CD8-positive, alpha-beta memory T cell (primary cell): ENCODE data around the gene GJB2. TPM values are rescaled to one million over a fixed set of nuclear protein-coding genes. Genes with fewer than 3 reads are reported as not detected.

Source experiments
- CTCF ChIA-PET: fragments of 350-600 bp; sonication (Branson Sonifier 250); formaldehyde crosslinking; loops from one replicate; lab custom pipeline; 2021; ENCODE audit warnings: antibody characterized with exemption; lab: Charles Lee
- POLR2A ChIA-PET: fragments of 350-600 bp; sonication (Branson Sonifier 250); formaldehyde crosslinking; loops from one replicate; lab custom pipeline; 2021; ENCODE audit warnings: antibody characterized with exemption; lab: Charles Lee
- DNase-seq, 5 donors: peaks; one replicate each; pipeline versions ENCODE4 v3.0.0 to v3.0.0-alpha.2; 2020 to 2022; ENCODE audit warnings: mixed read lengths in 1 of 5
- H3K27ac ChIP-seq: one replicate; pipeline ENCODE4 v1.7.0; 2013; ENCODE audit warnings: low read depth, mild to moderate bottlenecking, low read length, moderate library complexity
- H3K27me3 ChIP-seq: 2 replicates; pipeline ENCODE4 v1.7.0; 2013; ENCODE audit warnings: low read length, mild to moderate bottlenecking; ENCODE audit not compliant: insufficient read depth, poor library complexity, severe bottlenecking
- H3K36me3 ChIP-seq: 2 replicates; pipeline ENCODE4 v1.7.0; 2013; ENCODE audit warnings: mild to moderate bottlenecking, low read length, moderate library complexity; ENCODE audit not compliant: insufficient read depth
- H3K4me1 ChIP-seq: 2 replicates; pipeline ENCODE4 v1.7.0; 2013; ENCODE audit warnings: mild to moderate bottlenecking, low read length, moderate library complexity; ENCODE audit not compliant: insufficient read depth
- H3K4me3 ChIP-seq: 2 replicates; pipeline ENCODE4 v1.7.0; 2013; ENCODE audit warnings: mild to moderate bottlenecking, low read length
- H3K9me3 ChIP-seq: 2 replicates; pipeline ENCODE4 v1.7.0; 2013; ENCODE audit warnings: mild to moderate bottlenecking, low read length
- H3K27ac Mint-ChIP-seq, 8 donors: one replicate each; pipeline ENCODE4 v1.8.0; 2020 to 2021; ENCODE audit warnings: mixed read lengths in 8 of 8, mild to moderate bottlenecking in 6 of 8, inconsistent platforms in 3 of 8, moderate library complexity in 3 of 8
- H3K27me3 Mint-ChIP-seq, 2 donors: one replicate each; pipeline ENCODE4 v1.8.0; 2020 to 2021; ENCODE audit warnings: mixed read lengths in 2 of 2, mild to moderate bottlenecking in 1 of 2, moderate library complexity in 1 of 2
- H3K36me3 Mint-ChIP-seq, 3 donors: one replicate each; pipeline ENCODE4 v1.8.0; 2020 to 2021; ENCODE audit warnings: mixed read lengths in 3 of 3, inconsistent platforms in 1 of 3, mild to moderate bottlenecking in 1 of 3
- H3K4me1 Mint-ChIP-seq, 3 donors: one replicate each; pipeline ENCODE4 v1.8.0; 2020 to 2021; ENCODE audit warnings: mixed read lengths in 3 of 3, inconsistent platforms in 1 of 3, mild to moderate bottlenecking in 1 of 3
- H3K4me3 Mint-ChIP-seq, 7 donors: one replicate each; pipeline ENCODE4 v1.8.0; 2020 to 2021; ENCODE audit warnings: mixed read lengths in 7 of 7, mild to moderate bottlenecking in 6 of 7, moderate library complexity in 4 of 7, inconsistent platforms in 2 of 7
- H3K9me3 Mint-ChIP-seq, 5 donors: one replicate each; pipeline ENCODE4 v1.8.0; 2020 to 2022; ENCODE audit warnings: mixed read lengths in 5 of 5, mild to moderate bottlenecking in 3 of 5, moderate library complexity in 2 of 5, inconsistent platforms in 1 of 5
- polyA plus RNA-seq: library from polyadenylated mRNA; unstranded; fragments of 300-500 nt; fragmentation: Illumina TruSeq; gene quantifications from one replicate; pipeline ENCODE4 v1.2.3, GENCODE V29; 2021
- total RNA-seq, 2 experiments: library from RNA; stranded (reverse); gene quantifications; one replicate each; pipeline ENCODE4 v1.2.3, GENCODE V29; 2021

The GJB2 gene
- total and polyA plus RNA-seq, 3 experiments from 2014 or later = 27.3 to 27.6 TPM; not detected in 1

- POLR2A ChIA-PET = no interaction called here
- Mint-ChIP-seq H3K9me3 (no peaks in the 10 kb centered on the region), H3K36me3 (no peaks in the 10 kb centered on the region), H3K4me3 (no peak overlapping the region), H3K27ac (peak overlapping the region in 1 of 8 donors; percentile 43), H3K27me3 (peaks cover 59 to 88% of the 10 kb centered on the region in 2 donors), H3K4me1 (peaks cover 6 to 9% (median 7%) of the 10 kb centered on the region in 3 donors)
- no peaks in the 10 kb centered on the region for H3K9me3 ChIP-seq
- H3K27ac ChIP-seq = no peak overlapping the region
- DNase-seq = no peak
- CTCF ChIA-PET = interaction anchor here (0.7 to 1.3 kb wide), 2 partner anchors 12 to 50 kb away, joined by 3 to 4 read pairs; no protein-coding TSS in a partner anchor
- no peaks in the 10 kb centered on the region for H3K4me1 ChIP-seq
- H3K4me3 ChIP-seq = no peak overlapping the region
- H3K27me3 ChIP-seq = peaks cover 14% of the 10 kb centered on the region
- no peaks in the 10 kb centered on the region for H3K36me3 ChIP-seq
Observed at GRCh38 chr13:20178156-20178555, 14.6 kb downstream of the GJB2 start.

GRCh38 chr13:20177049-20177831, 15.5 kb downstream of the GJB2 start:
- Histone ChIP-seq H3K4me1 (no peaks in the 10 kb centered on the region), H3K27me3 (peaks cover 14% of the 10 kb centered on the region), H3K4me3 (no peak overlapping the region), H3K27ac (no peak overlapping the region), H3K9me3 (no peaks in the 10 kb centered on the region), H3K36me3 (no peaks in the 10 kb centered on the region)
- Mint-ChIP-seq H3K4me1 (peaks cover 6 to 9% (median 7%) of the 10 kb centered on the region in 3 donors), H3K27me3 (peaks cover 62 to 92% of the 10 kb centered on the region in 2 donors), H3K36me3 (no peaks in the 10 kb centered on the region), H3K4me3 (no peak overlapping the region), H3K27ac (no peak overlapping the region), H3K9me3 (no peaks in the 10 kb centered on the region)
- ChIA-PET CTCF (no interaction called here), POLR2A (no interaction called here)
- DNase-seq = no peak

DNA sequence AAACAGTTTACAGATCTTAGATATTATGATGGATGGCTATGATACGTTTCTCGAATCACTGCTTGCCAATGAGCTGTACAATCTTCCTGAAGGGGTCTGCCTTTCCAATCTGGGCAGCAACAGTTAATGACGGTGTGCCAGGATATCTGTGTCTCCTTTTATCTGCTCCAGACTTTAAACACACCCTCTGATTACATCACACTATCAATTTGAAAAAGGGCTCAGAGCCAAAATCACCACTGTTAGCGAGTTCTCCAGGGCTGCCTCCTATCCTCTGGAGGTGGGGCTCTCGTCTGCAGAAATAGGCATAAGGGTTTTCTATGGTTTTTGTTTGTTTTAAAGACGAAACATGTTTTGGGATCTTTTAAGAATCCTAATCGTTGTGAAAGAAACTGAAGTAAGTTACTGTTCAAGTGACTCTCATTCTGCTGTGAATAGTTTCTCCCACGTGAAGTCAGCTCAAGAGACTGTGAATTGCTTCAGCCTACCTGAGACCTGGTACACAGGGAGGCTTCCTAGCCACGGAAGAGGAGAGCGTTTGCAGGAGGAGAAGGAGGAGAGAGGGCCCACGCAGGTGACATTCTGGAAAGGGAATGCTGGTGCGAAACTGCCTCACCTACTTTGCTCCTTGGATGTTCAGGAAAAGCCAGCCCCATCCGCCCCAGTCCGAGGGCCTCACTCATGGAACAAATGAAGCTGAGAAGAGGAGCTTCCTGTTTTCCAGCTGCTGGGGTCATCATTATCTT, 16.7 kb downstream of the GJB2 start:
- Mint-ChIP-seq H3K9me3 (no peaks in the 10 kb centered on the region), H3K27me3 (peaks cover 55 to 94% of the 10 kb centered on the region in 2 donors), H3K36me3 (no peaks in the 10 kb centered on the region), H3K27ac (no peak overlapping the region), H3K4me3 (no peak overlapping the region), H3K4me1 (peaks cover 6 to 9% (median 7%) of the 10 kb centered on the region in 3 donors)
- Histone ChIP-seq H3K36me3 (no peaks in the 10 kb centered on the region), H3K4me3 (no peak overlapping the region), H3K27me3 (peaks cover 14% of the 10 kb centered on the region), H3K27ac (no peak overlapping the region), H3K9me3 (no peaks in the 10 kb centered on the region), H3K4me1 (no peaks in the 10 kb centered on the region)
- DNase-seq = no peak
- POLR2A ChIA-PET = no interaction called here
- CTCF ChIA-PET = interaction anchor here (1.1 kb wide), 1 partner anchor 10 kb away, joined by 4 read pairs; no protein-coding TSS in a partner anchor

DNA sequence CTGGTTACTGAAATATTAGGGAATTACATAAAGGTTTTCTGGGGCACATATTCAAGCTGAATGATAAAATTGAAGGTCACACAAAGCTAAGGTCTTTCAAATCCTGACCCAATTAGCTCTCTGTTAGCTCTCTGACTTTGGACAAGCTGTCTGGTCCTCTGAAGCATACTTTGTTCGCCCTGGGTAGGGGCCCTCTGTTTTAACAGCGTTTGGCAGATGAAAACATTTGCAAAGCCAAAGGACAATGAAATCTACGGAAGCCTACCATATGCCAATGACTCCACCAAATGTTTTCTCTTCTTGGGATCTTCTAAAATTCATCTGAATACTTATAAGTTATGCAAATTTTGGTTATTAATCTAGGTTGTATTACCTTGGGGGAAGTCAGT, 17.3 kb downstream of the GJB2 start:
- Histone ChIP-seq H3K9me3 (no peaks in the 10 kb centered on the region), H3K27me3 (peaks cover 14% of the 10 kb centered on the region), H3K4me3 (no peak overlapping the region), H3K4me1 (no peaks in the 10 kb centered on the region), H3K27ac (no peak overlapping the region), H3K36me3 (no peaks in the 10 kb centered on the region)
- H3K4me1 Mint-ChIP-seq = peaks cover 6 to 9% (median 7%) of the 10 kb centered on the region in 3 donors
- H3K4me3 Mint-ChIP-seq = no peak overlapping the region
- no peak overlapping the region for H3K27ac Mint-ChIP-seq
- H3K27me3 Mint-ChIP-seq = peaks cover 53 to 94% of the 10 kb centered on the region in 2 donors
- H3K36me3 Mint-ChIP-seq = no peaks in the 10 kb centered on the region
- POLR2A ChIA-PET = no interaction called here
- DNase-seq = no peak
- CTCF ChIA-PET = interaction anchor here (1.1 kb wide), 1 partner anchor 10 kb away, joined by 4 read pairs; no protein-coding TSS in a partner anchor
- H3K9me3 Mint-ChIP-seq = no peaks in the 10 kb centered on the region

DNA sequence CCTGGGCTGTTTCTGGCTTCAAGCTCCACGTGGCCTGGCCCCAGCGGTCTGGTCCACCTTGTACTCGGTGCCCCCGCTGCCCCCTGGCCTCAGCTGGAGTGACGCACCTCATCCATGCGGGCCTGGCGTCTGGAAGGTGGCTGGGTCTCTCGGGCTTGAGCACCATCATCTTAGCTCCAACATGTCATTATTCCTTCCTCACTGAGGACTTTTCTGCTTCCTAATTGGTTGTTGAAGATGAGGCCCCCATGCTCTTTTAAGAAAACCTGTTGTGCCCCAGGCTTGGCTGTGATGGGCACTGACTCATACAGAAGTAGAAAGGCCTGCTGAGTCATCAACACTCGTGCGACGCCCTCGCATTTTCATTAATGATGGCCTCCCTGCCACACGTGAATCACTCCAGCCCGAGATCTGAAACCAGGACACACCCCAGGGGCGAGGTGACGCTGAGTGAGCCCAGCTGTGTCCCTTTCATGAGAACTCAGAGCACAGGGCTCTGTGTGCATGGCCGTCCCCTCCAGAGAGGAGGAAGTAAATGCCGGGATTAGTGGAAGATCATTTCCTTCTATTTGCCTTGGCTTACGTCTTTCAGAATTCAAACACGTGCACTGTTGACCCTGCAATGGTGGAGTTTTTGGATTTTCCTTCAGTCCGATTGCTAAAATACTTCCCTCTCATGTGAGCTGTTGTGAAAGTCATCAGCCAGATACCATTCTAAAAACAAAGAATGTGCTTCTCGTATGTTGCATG, 17.9 kb downstream of the GJB2 start:
- Histone ChIP-seq H3K27ac (no peak overlapping the region), H3K4me3 (no peak overlapping the region), H3K27me3 (peaks cover 14% of the 10 kb centered on the region), H3K36me3 (no peaks in the 10 kb centered on the region), H3K9me3 (no peaks in the 10 kb centered on the region), H3K4me1 (no peaks in the 10 kb centered on the region)
- peak in 1 of 5 donors; percentile 64 for DNase-seq
- Mint-ChIP-seq H3K9me3 (no peaks in the 10 kb centered on the region), H3K27me3 (peaks cover 55 to 94% of the 10 kb centered on the region in 2 donors), H3K4me1 (peaks cover 6 to 9% (median 7%) of the 10 kb centered on the region in 3 donors), H3K4me3 (no peak overlapping the region), H3K36me3 (no peaks in the 10 kb centered on the region), H3K27ac (no peak overlapping the region)
- ChIA-PET CTCF (interaction anchor here (1.1 kb wide), 1 partner anchor 11 kb away, joined by 4 read pairs; no protein-coding TSS in a partner anchor), POLR2A (no interaction called here)

DNA sequence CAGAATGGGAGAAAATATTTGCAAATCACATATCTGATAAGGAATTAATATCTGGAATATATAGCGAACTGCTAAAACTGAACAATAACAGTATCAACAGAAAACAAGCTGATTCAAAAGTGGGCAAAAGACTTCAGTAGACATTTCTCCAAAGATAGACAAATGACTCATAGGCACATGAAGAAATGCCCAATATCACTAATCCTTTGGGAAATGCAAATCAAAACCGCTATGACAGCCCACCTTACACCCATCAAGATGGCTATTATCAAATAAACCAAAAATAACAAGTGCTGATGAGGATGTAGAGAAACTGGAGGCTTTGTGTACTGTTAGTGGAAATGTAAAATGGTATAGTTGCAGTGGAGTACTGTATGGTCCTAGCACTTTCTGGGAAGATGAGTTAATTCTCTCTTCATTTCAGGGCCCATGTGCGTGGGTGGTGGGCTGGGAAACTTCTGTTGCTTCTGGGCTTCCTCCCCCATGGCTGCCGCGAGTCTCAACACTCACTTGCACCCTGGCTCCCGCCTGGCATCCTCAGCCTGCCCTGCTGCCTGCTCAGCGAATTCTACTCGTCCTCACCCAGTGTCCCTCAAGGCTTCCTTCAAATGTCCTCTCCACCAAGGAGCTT, 19.5 kb downstream of the GJB2 start:
- no peak overlapping the region for H3K27ac ChIP-seq
- H3K27me3 ChIP-seq = peaks cover 6% of the 10 kb centered on the region
- no peak overlapping the region for H3K4me3 ChIP-seq
- Mint-ChIP-seq H3K9me3 (no peaks in the 10 kb centered on the region), H3K4me3 (no peak overlapping the region), H3K27me3 (peaks cover 59 to 88% of the 10 kb centered on the region in 2 donors), H3K36me3 (no peaks in the 10 kb centered on the region), H3K27ac (peak overlapping the region in 1 of 8 donors; percentile 31), H3K4me1 (peaks cover 6 to 9% (median 7%) of the 10 kb centered on the region in 3 donors)
- no peaks in the 10 kb centered on the region for H3K9me3 ChIP-seq
- DNase-seq = no peak
- CTCF ChIA-PET = interaction anchor here (1.1 to 1.4 kb wide), 2 partner anchors 9 to 46 kb away, joined by 3 read pairs; no protein-coding TSS in a partner anchor
- H3K4me1 ChIP-seq = no peaks in the 10 kb centered on the region
- no peaks in the 10 kb centered on the region for H3K36me3 ChIP-seq
- POLR2A ChIA-PET = no interaction called here

- H3K27me3 Mint-ChIP-seq = peaks cover 51 to 91% of the 10 kb centered on the region in 2 donors
- Histone ChIP-seq H3K27ac (no peak overlapping the region), H3K4me3 (no peak overlapping the region), H3K36me3 (no peaks in the 10 kb centered on the region), H3K9me3 (no peaks in the 10 kb centered on the region), H3K27me3 (peaks cover 2% of the 10 kb centered on the region), H3K4me1 (no peaks in the 10 kb centered on the region)
- POLR2A ChIA-PET = no interaction called here
- no peak overlapping the region for H3K4me3 Mint-ChIP-seq
- H3K36me3 Mint-ChIP-seq = no peaks in the 10 kb centered on the region
- H3K4me1 Mint-ChIP-seq = peaks cover 3 to 9% (median 7%) of the 10 kb centered on the region in 3 donors
- CTCF ChIA-PET = interaction anchor here (1.0 kb wide), 1 partner anchor 44 kb away, joined by 3 read pairs; no protein-coding TSS in a partner anchor
- no peak for DNase-seq
- no peak overlapping the region for H3K27ac Mint-ChIP-seq
- H3K9me3 Mint-ChIP-seq = no peaks in the 10 kb centered on the region
Observed at GRCh38 chr13:20171364-20171763, 21.4 kb downstream of the GJB2 start.
